ENCODE results near the gene KLHL17.

DNA sequence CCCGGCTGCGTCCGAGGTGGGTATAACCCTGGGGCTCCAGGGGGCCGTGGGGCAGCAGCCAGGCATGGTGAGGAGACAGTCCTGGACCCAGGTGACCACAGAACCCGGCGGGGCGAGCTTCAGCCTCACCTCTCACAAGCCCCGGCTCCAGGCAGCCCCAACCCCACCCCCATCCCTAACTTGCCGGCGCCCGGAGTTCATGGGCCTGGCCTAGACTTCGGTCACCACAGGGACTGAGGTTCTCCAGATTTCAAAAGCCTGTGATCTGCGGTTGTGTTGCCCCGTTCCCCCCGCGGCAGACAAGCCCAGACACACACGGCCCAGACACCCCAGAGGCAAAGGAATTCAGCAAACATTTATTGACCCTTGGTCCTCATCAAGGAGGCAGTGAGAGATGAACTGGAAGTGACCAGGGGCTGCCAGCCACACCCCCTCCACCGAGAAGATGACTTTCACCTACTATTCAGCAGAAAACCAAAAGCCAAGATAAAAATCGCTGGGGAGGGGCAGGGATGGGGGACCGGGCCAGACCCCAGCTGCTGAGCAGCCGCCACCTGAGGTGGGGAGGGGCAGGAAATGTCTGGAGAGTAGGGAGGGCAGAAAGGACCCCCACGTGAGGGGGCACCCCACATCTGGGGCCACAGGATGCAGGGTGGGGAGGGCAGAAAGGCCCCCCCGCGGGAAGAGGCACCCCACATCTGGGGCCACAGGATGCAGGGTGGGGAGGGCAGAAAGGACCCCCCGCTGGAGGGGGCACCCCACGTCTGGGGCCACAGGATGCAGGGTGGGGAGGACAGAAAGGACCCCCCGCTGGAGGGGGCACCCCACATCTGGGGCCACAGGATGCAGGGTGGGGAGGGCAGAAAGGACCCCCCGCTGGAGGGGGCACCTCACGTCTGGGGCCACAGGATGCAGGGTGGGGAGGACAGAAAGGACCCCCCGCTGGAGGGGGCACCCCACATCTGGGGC is 35.6 kb downstream of the KLHL17 start:
- TF ChIP-seq POLR2AphosphoS5 (IDR thresholded peaks at IDR 0.05; ENCODE audit: low read depth, low read length) (no peak), POLR2A (IDR thresholded peaks at IDR 0.05; ENCODE audit: low read depth, low read length) (no peak), TAF1 (IDR thresholded peaks at IDR 0.05; ENCODE audit: low read depth, low read length) (no peak), PAX5 (IDR thresholded peaks at IDR 0.05; ENCODE audit: insufficient read depth, low read length, severe bottlenecking) (no peak), SPI1 (IDR thresholded peaks at IDR 0.05; ENCODE audit: low read depth, low read length) (no peak)
